HEK293T (cell line): ENCODE measurements around the gene RPL22.

Source experiments
- FOXA1 ChIP-seq: fragments of 450-650 bp; IDR thresholded peaks from 2 replicates; pipeline ENCODE4 v1.6.1; 2016; ENCODE audit warnings: mild to moderate bottlenecking
- L3MBTL2 ChIP-seq: fragments of 450-650 bp; conservative IDR thresholded peaks from 2 replicates; pipeline ENCODE4 v1.6.1; 2016; ENCODE audit warnings: mild to moderate bottlenecking
- NFRKB ChIP-seq: fragments of 450-650 bp; IDR thresholded peaks from 2 replicates; pipeline ENCODE4 v1.6.1; 2016; ENCODE audit warnings: mild to moderate bottlenecking, moderate library complexity

GRCh38 chr1:6248161-6248776 is 48.9 kb upstream of the RPL22 start:
- no peak for TF ChIP-seq FOXA1
- no peak for TF ChIP-seq NFRKB
- no peak for TF ChIP-seq L3MBTL2
